HG02798 (cell line): ENCODE measurements around the gene SLC25A21.

ENCODE experiments used
- ATAC-seq: cut with Tn5 transposase; IDR thresholded peaks from one replicate; pipeline ENCODE4 v1.9.1; 2021; ENCODE audit warnings: mild to moderate bottlenecking; ENCODE audit not compliant: unreplicated experiment, poor library complexity

SLC25A21 gene

GRCh38 chr14:36805131-36805559 is 367.3 kb downstream of the SLC25A21 start:
- ATAC-seq: no peak

- no peak for ATAC-seq
Measured at GRCh38 chr14:36797634-36798033, 374.8 kb downstream of the SLC25A21 start.

GRCh38 chr14:36791402-36791801 is 381.0 kb downstream of the SLC25A21 start:
- no peak for ATAC-seq

- ATAC-seq: no peak
Measured at GRCh38 chr14:36785511-36785910, 386.9 kb downstream of the SLC25A21 start.

- no peak for ATAC-seq
Measured at GRCh38 chr14:36784541-36784940, 387.9 kb downstream of the SLC25A21 start.

- ATAC-seq: no peak
Measured at GRCh38 chr14:36781897-36782296, 390.5 kb downstream of the SLC25A21 start.

- no peak for ATAC-seq
Measured at GRCh38 chr14:36773558-36773957, 398.8 kb downstream of the SLC25A21 start.

GRCh38 chr14:36773136-36773540 is 399.3 kb downstream of the SLC25A21 start:
- no peak for ATAC-seq

- ATAC-seq: no peak
Measured at GRCh38 chr14:36771028-36771640, 401.3 kb downstream of the SLC25A21 start.

GRCh38 chr14:36768638-36769337 is 403.6 kb downstream of the SLC25A21 start:
- no peak for ATAC-seq

- no peak for ATAC-seq
Measured at GRCh38 chr14:36767603-36768281, 404.7 kb downstream of the SLC25A21 start.

- ATAC-seq: no peak
Measured at GRCh38 chr14:36766974-36767373, 405.4 kb downstream of the SLC25A21 start.

GRCh38 chr14:36757734-36758601 is 414.4 kb downstream of the SLC25A21 start:
- no peak for ATAC-seq

- no peak for ATAC-seq
Measured at GRCh38 chr14:36756226-36756625, 416.2 kb downstream of the SLC25A21 start.

- no peak for ATAC-seq
Measured at GRCh38 chr14:36755756-36756155, 416.6 kb downstream of the SLC25A21 start.

GRCh38 chr14:36751920-36752319 is 420.5 kb downstream of the SLC25A21 start:
- no peak for ATAC-seq

GRCh38 chr14:36751106-36751505 is 421.3 kb downstream of the SLC25A21 start:
- no peak for ATAC-seq

GRCh38 chr14:36750244-36750643 is 422.2 kb downstream of the SLC25A21 start:
- ATAC-seq: no peak

- no peak for ATAC-seq
Measured at GRCh38 chr14:36748610-36749213, 423.7 kb downstream of the SLC25A21 start.
